GM12878 (cell line): ENCODE measurements around the gene ZSCAN22. TPM values are rescaled to one million over a fixed set of nuclear protein-coding genes. Genes with fewer than 3 reads are reported as not detected.

Experiments
- ATAC-seq: fragments of 200-7000 bp; cut with Tn5 transposase; 3 replicates; pipeline ENCODE4 v1.9.1; 2020; ENCODE audit warnings: mild to moderate bottlenecking, moderate library complexity
- BruUV-seq: library from RNA; stranded (reverse); fragments of 400-500 nt; replicated peaks from 2 replicates; lab custom pipeline; 2021; lab: Mats Ljungman, UMichigan
- CTCF ChIA-PET: fragments of 300-600 bp; sonication (Branson Sonifier 250); formaldehyde crosslinking; extraction: SDS; loops from one replicate; lab custom pipeline; 2021; ENCODE audit warnings: inconsistent platforms; lab: Yijun Ruan, JAX
- POLR2A ChIA-PET: fragments of 350-600 bp; formaldehyde crosslinking; extraction: SDS; loops from one replicate; lab custom pipeline; 2021; ENCODE audit warnings: inconsistent platforms; lab: Charles Lee
- RAD21 ChIA-PET: fragments of 300-600 bp; sonication (Branson Sonifier 250); formaldehyde crosslinking; loops from one replicate; lab custom pipeline; 2023; ENCODE audit warnings: antibody characterized with exemption; ENCODE audit not compliant: unreplicated experiment; lab: Charles Lee
- SMC1A ChIA-PET: fragments of 300-600 bp; sonication (Branson Sonifier 250); formaldehyde crosslinking; loops from one replicate; lab custom pipeline; 2023; ENCODE audit not compliant: unreplicated experiment, uncharacterized antibody; lab: Charles Lee
- DNase-seq: peaks from one replicate; pipeline ENCODE4 v3.0.0-alpha.2; 2011; ENCODE audit warnings: low read depth, low spot score
- FAIRE-seq: peaks from 3 replicates; lab custom pipeline; 2011; peaks lifted over from hg19 to GRCh38; lab: Jason Lieb, UNC
- H2AFZ ChIP-seq: 2 replicates; pipeline ENCODE4 v1.6.0; 2011; ENCODE audit warnings: low read depth, low read length, control low read depth; ENCODE audit not compliant: control insufficient read depth
- H3K27ac ChIP-seq: 2 replicates; pipeline ENCODE4 v1.5.1; 2011; ENCODE audit warnings: control low read depth; ENCODE audit not compliant: control insufficient read depth, insufficient read depth
- H3K27me3 ChIP-seq, 2 experiments: replicated peaks in 1 of 2; 2 replicates each; pipeline versions ENCODE4 v1.6.0 to v1.6.1; 2011; ENCODE audit warnings: low read length in 1 of 2; ENCODE audit not compliant: control insufficient read depth in 2 of 2, insufficient read depth in 2 of 2
- H3K36me3 ChIP-seq, 2 experiments: 2 replicates each; pipeline ENCODE4 v1.5.1; 2011; ENCODE audit warnings: low read length in 1 of 2; ENCODE audit not compliant: control insufficient read depth in 2 of 2, insufficient read depth in 2 of 2
- H3K4me1 ChIP-seq: 2 replicates; pipeline ENCODE4 v1.6.1; 2011; ENCODE audit warnings: mild to moderate bottlenecking, low read length, moderate library complexity, mixed read lengths; ENCODE audit not compliant: control insufficient read depth, insufficient read depth
- H3K4me2 ChIP-seq: 2 replicates; pipeline ENCODE4 v1.6.0; 2011; ENCODE audit warnings: control low read depth; ENCODE audit not compliant: control insufficient read depth, insufficient read depth
- H3K4me3 ChIP-seq: fragments of 200-600 bp; sonication (generic); 2 replicates; pipeline ENCODE4 v1.5.1; 2016
- H3K79me2 ChIP-seq: 2 replicates; pipeline ENCODE4 v1.6.0; 2011; ENCODE audit warnings: low read length; ENCODE audit not compliant: control insufficient read depth, insufficient read depth
- H3K9ac ChIP-seq: 2 replicates; pipeline ENCODE4 v1.8.0; 2011; ENCODE audit warnings: low read length, control low read depth, mixed read lengths; ENCODE audit not compliant: control insufficient read depth, insufficient read depth
- H3K9me3 ChIP-seq: replicated peaks from 3 replicates; pipeline ENCODE4 v1.5.1; 2011; ENCODE audit warnings: mild to moderate bottlenecking, low read length; ENCODE audit not compliant: control insufficient read depth, insufficient read depth
- H4K20me1 ChIP-seq: 2 replicates; pipeline ENCODE4 v1.6.0; 2011; ENCODE audit not compliant: control insufficient read depth, insufficient read depth
- IKZF2 ChIP-seq, 2 experiments: fragments of 450-650 bp; IDR thresholded peaks; 2 replicates each; pipeline ENCODE4 v1.6.1; 2017; ENCODE audit warnings: mild to moderate bottlenecking in 2 of 2, moderate library complexity in 2 of 2
- KDM1A ChIP-seq: fragments of 200-600 bp; sonication (generic); IDR thresholded peaks from 2 replicates; pipeline ENCODE4 v1.6.1; 2016; ENCODE audit warnings: borderline replicate concordance
- NR2C2 ChIP-seq: IDR thresholded peaks from 2 replicates; pipeline ENCODE4 v1.6.1; 2011; ENCODE audit warnings: borderline replicate concordance, low read depth; ENCODE audit not compliant: control insufficient read depth, insufficient read length
- POLR2A ChIP-seq: IDR thresholded peaks from 2 replicates; pipeline ENCODE4 v1.6.1; 2011; ENCODE audit warnings: low read depth, mild to moderate bottlenecking, low read length
- SREBF1 ChIP-seq: IDR thresholded peaks from 2 replicates; pipeline ENCODE4 v1.6.1; 2012; ENCODE audit warnings: mild to moderate bottlenecking, low read length
- STAT3 ChIP-seq: IDR thresholded peaks from 2 replicates; pipeline ENCODE4 v1.6.1; 2011; ENCODE audit warnings: low read depth, low read length, improper control_type of control experiment
- WGBS: methylation state at CpG from one replicate; pipeline ENCODE4 v1.1.6; 2016; ENCODE audit warnings: low lambda C conversion rate; ENCODE audit not compliant: insufficient replicate concordance, insufficient coverage; ENCODE audit errors: missing lambda C conversion rate; 5-methylcytosine and 5-hydroxymethylcytosine counted together
- in situ Hi-C: fragments of 300-500 bp; cut with MboI; formaldehyde crosslinking; loops from 9 replicates; pipeline ENCODE4 v1.14.3; 2018; ENCODE audit warnings: mixed read lengths
- intact Hi-C: fragments of 100-400 bp; cut with micrococcal nuclease; formaldehyde crosslinking; loops from one replicate; pipeline ENCODE4 v1.14.2; 2022; ENCODE audit not compliant: unreplicated experiment
- polyA plus RNA-seq, 11 experiments: library from polyadenylated mRNA; depleted of rRNA in 4 of 11; unstranded in 6 of 11; stranded (reverse) in 5 of 11; fragments of >200 nt; fragmentation: Nextera tagmentation in 4 of 11; fragmentation: Illumina TruSeq in 1 of 11; extraction: Ambion mirVana in 4 of 11; extraction: Trizol in 1 of 11; gene quantifications; 1 replicate in 1 of 11; 2 replicates in 10 of 11; pipeline versions ENCODE4 v1.2.1 to v1.2.3, GENCODE V29; 2011 to 2016; ENCODE audit warnings: inconsistent platforms in 2 of 11, missing spikeins in 2 of 11, low read depth in 1 of 11
- total RNA-seq, 4 experiments: library from RNA; depleted of rRNA in 3 of 4; stranded (reverse); fragments of >200 nt in 3 of 4; fragmentation: Illumina TruSeq in 1 of 4; extraction: Trizol in 1 of 4; gene quantifications; 2 replicates each; pipeline versions ENCODE4 v1.2.1 to v1.2.3, GENCODE V29; 2013 to 2021
- TF ChIP-seq, protein P1 (sequence below): fragments of 450-650 bp; IDR thresholded peaks from 2 replicates; pipeline ENCODE4 v1.6.1; 2017; ENCODE audit warnings: antibody characterized with exemption, mild to moderate bottlenecking, moderate library complexity

Gene ZSCAN22
- total and polyA plus RNA-seq, 10 of the 15 experiments (the other 5 are each of a cell fraction or from before 2014, with no cell fraction given) = 0.49 to 3.9 (median 2.6) TPM

DNA sequence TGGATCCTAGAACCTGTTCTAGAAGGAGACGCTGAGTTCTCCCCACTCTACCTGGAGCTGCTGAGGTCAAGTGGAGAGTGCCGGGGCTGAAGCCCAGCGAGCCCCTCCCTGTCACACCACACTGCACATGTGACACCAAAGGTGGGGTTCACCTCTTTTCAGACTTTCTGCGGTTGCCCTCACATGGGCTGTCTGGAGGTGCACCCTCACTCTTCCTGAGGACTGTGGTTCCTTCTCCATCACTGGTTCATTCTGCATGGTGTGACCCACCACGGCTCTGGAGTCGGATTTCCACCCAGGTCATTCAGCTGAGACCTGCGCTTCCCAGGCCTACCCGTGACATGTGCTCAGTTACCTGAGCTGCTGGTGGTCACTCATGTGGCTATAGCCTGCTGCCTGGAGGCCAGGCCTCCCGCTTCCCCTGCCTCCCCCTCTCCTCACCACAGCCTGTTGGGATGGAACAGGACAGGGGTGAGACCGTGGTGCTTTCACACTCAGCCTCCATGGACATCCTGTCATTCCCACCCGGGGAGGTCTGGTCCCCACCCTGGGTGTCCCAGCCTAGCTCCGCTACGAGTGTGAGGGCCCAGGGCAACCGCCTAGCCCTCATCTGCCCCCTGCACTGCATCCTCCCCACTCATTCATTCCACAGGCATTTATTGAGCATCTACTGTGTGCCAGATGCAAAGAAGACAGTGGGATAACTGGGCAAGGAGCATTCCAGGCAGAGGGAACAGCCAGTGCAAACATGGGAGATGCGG is 27.1 kb downstream of the ZSCAN22 start:
- H3K79me2 ChIP-seq = no peaks in the 10 kb centered on the region
- DNase-seq = no peak
- ChIA-PET SMC1A (no interaction called here), RAD21 (no interaction called here), POLR2A (no interaction called here), CTCF (no interaction called here)
- no peak for ATAC-seq
- no peak overlapping the region for H3K4me3 ChIP-seq
- no TSS peak for BruUV-seq
- no peaks in the 10 kb centered on the region for H3K27me3 ChIP-seq
- in situ Hi-C loops = no loop called here
- H4K20me1 ChIP-seq = no peaks in the 10 kb centered on the region
- FAIRE-seq = no peak
- no peaks in the 10 kb centered on the region for H3K36me3 ChIP-seq
- TF ChIP-seq POLR2A (0 out of 2 replicates have a peak, but pooled peaks have one; percentile 11), NR2C2 (no peak)
- H3K27ac ChIP-seq = no peak overlapping the region
- H2AFZ ChIP-seq = no peak overlapping the region
- H3K9ac ChIP-seq = no peak overlapping the region
- intact Hi-C loops = no loop called here
- 73% methylated on average over 15 of the region's 15 CpGs for WGBS
- H3K4me1 ChIP-seq = no peaks in the 10 kb centered on the region; the same call in none of the 2 replicates
- H3K4me2 ChIP-seq = no peak overlapping the region
- H3K9me3 ChIP-seq = peaks cover 2% of the 10 kb centered on the region; the same call in 1 of the 3 replicates

DNA sequence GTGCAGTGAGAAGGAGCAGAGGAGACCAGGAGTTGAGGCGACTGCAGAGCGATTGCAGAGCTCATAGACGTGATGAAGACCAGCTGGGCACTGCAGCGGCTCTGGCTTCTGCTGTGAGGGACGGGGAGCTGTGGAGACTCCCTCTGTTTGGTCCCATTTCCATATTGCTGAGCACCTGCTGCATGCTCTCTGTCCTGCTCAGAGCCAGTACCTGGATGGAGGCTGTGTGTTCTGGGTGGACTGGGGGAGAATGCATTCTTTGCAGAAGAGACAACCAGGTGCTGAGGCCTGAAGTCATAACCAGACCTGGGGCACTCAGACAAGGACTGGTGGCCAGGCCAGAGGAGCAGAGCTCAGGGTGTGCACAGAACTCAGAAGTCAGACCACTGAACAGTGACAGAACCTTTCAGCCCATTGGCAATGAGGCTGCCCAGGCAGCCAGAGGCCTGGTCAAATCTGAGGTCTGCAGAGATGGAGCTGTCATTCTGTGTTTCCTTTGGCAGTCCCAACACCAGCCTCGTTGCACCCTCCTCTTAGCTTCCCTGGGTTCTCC is 27.8 kb downstream of the ZSCAN22 start:
- CTCF ChIA-PET = interaction anchor here (0.5 kb wide), 1 partner anchor 69 kb away, joined by 3 read pairs; no protein-coding TSS in a partner anchor

More for the DNA sequence above, 27.8 kb downstream of the ZSCAN22 start:
- Histone ChIP-seq H3K27me3 (no peaks in the 10 kb centered on the region), H3K36me3 (no peaks in the 10 kb centered on the region), H2AFZ (no peak overlapping the region), H3K4me2 (no peak overlapping the region), H3K9ac (no peak overlapping the region), H3K4me1 (no peaks in the 10 kb centered on the region; the same call in none of the 2 replicates), H3K27ac (no peak overlapping the region), H3K9me3 (peaks cover 2% of the 10 kb centered on the region; the same call in 1 of the 3 replicates), H4K20me1 (no peaks in the 10 kb centered on the region), H3K79me2 (no peaks in the 10 kb centered on the region), H3K4me3 (no peak overlapping the region)
- TSS peak; percentile 29 for BruUV-seq
- 60% methylated on average over 6 of the region's 6 CpGs for WGBS
- in situ Hi-C loops (no loop called here), intact Hi-C loops (no loop called here)
- RAD21 ChIA-PET = interaction anchor here (0.9 kb wide), 1 partner anchor 134 kb away, joined by 3 read pairs; no protein-coding TSS in a partner anchor
- TF ChIP-seq SREBF1 (no peak), STAT3 (no peak), IKZF2 (IDR thresholded peaks at IDR 0.05) (no peak), KDM1A (no peak)
- TF ChIP-seq, protein P1, sequence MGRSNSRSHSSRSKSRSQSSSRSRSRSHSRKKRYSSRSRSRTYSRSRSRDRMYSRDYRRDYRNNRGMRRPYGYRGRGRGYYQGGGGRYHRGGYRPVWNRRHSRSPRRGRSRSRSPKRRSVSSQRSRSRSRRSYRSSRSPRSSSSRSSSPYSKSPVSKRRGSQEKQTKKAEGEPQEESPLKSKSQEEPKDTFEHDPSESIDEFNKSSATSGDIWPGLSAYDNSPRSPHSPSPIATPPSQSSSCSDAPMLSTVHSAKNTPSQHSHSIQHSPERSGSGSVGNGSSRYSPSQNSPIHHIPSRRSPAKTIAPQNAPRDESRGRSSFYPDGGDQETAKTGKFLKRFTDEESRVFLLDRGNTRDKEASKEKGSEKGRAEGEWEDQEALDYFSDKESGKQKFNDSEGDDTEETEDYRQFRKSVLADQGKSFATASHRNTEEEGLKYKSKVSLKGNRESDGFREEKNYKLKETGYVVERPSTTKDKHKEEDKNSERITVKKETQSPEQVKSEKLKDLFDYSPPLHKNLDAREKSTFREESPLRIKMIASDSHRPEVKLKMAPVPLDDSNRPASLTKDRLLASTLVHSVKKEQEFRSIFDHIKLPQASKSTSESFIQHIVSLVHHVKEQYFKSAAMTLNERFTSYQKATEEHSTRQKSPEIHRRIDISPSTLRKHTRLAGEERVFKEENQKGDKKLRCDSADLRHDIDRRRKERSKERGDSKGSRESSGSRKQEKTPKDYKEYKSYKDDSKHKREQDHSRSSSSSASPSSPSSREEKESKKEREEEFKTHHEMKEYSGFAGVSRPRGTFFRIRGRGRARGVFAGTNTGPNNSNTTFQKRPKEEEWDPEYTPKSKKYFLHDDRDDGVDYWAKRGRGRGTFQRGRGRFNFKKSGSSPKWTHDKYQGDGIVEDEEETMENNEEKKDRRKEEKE = no peak
- SMC1A ChIA-PET = no interaction called here
- FAIRE-seq (no peak), ATAC-seq (no peak), DNase-seq (no peak)
- POLR2A ChIA-PET = no interaction called here
